ENCODE results near the gene UBAC2. TPM values are rescaled to one million over a fixed set of nuclear protein-coding genes. Genes with fewer than 3 reads are reported as not detected.

Gene UBAC2
- total RNA-seq, 1 experiment from 2014 or later, result 80.3 TPM

- Histone ChIP-seq H3K79me2 (ENCODE audit: low read depth) (peaks cover 19% of the 10 kb centered on the region; the same call in 1 of the 2 replicates), H2AFZ (no peak overlapping the region), H4K20me1 (ENCODE audit: insufficient read depth) (peaks cover 20% of the 10 kb centered on the region), H3K9me3 (ENCODE audit: insufficient read depth, low read depth) (no peaks in the 10 kb centered on the region), H3K4me3 (no peak overlapping the region), H3K27ac (no peak overlapping the region), H3K4me1 (replicated peaks; ENCODE audit: insufficient read depth) (no peaks in the 10 kb centered on the region), H3K36me3 (ENCODE audit: low read depth) (no peaks in the 10 kb centered on the region), H3K9me2 (ENCODE audit: insufficient read depth) (no peaks in the 10 kb centered on the region), H3K27me3 (ENCODE audit: insufficient read depth, low read depth) (no peaks in the 10 kb centered on the region), H3K4me2 (no peak overlapping the region), H3F3A (ENCODE audit: insufficient read depth, low read depth) (no peaks in the 10 kb centered on the region; the same call in none of the 2 replicates)
- intact Hi-C loops (cut with micrococcal nuclease; ENCODE audit: unreplicated experiment), result no loop called here
- BruUV-seq (replicated peaks), result no TSS peak
- DNase-seq, result no peak
- TF ChIP-seq EZH2 (IDR thresholded peaks at IDR 0.05; ENCODE audit: low read depth), result no peak
- TF ChIP-seq, protein P1, sequence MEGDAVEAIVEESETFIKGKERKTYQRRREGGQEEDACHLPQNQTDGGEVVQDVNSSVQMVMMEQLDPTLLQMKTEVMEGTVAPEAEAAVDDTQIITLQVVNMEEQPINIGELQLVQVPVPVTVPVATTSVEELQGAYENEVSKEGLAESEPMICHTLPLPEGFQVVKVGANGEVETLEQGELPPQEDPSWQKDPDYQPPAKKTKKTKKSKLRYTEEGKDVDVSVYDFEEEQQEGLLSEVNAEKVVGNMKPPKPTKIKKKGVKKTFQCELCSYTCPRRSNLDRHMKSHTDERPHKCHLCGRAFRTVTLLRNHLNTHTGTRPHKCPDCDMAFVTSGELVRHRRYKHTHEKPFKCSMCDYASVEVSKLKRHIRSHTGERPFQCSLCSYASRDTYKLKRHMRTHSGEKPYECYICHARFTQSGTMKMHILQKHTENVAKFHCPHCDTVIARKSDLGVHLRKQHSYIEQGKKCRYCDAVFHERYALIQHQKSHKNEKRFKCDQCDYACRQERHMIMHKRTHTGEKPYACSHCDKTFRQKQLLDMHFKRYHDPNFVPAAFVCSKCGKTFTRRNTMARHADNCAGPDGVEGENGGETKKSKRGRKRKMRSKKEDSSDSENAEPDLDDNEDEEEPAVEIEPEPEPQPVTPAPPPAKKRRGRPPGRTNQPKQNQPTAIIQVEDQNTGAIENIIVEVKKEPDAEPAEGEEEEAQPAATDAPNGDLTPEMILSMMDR (conservative IDR thresholded peaks at IDR 0.05), result no peak
- ChIA-PET POLR2A (ENCODE audit: unreplicated experiment) (no interaction called here), CTCF (no interaction called here)
Observed at GRCh38 chr13:99302637-99303505, 102.2 kb downstream of the UBAC2 start.

GRCh38 chr13:99303863-99304521 lies 103.3 kb downstream of the UBAC2 start:
- DNase-seq, result no peak
- BruUV-seq (replicated peaks), result no TSS peak

GRCh38 chr13:99304541-99304940 lies 103.9 kb downstream of the UBAC2 start:
- Histone ChIP-seq H3K4me2 (no peak overlapping the region), H3F3A (ENCODE audit: insufficient read depth, low read depth) (no peaks in the 10 kb centered on the region; the same call in none of the 2 replicates), H3K4me1 (replicated peaks; ENCODE audit: insufficient read depth) (no peaks in the 10 kb centered on the region), H3K27ac (no peak overlapping the region), H3K79me2 (ENCODE audit: low read depth) (peaks cover 24% of the 10 kb centered on the region; the same call in 1 of the 2 replicates), H3K27me3 (ENCODE audit: insufficient read depth, low read depth) (no peaks in the 10 kb centered on the region), H3K4me3 (no peak overlapping the region), H3K36me3 (ENCODE audit: low read depth) (0 out of 2 replicates have a peak, but pooled peaks cover 10% of the 10 kb centered on the region), H2AFZ (no peak overlapping the region), H4K20me1 (ENCODE audit: insufficient read depth) (peaks cover 15% of the 10 kb centered on the region; the same call in 1 of the 2 replicates), H3K9me3 (ENCODE audit: insufficient read depth, low read depth) (no peaks in the 10 kb centered on the region), H3K9me2 (ENCODE audit: insufficient read depth) (no peaks in the 10 kb centered on the region)
- no peak for DNase-seq
- no peak for TF ChIP-seq EZH2 (IDR thresholded peaks at IDR 0.05; ENCODE audit: low read depth)
- TF ChIP-seq, protein P1 (conservative IDR thresholded peaks at IDR 0.05), result no peak
- BruUV-seq (replicated peaks), result no TSS peak
- intact Hi-C loops (cut with micrococcal nuclease; ENCODE audit: unreplicated experiment), result no loop called here
- POLR2A ChIA-PET (ENCODE audit: unreplicated experiment), result interaction anchor here (1.0 kb wide), 1 partner anchor 73 kb away, joined by 6 read pairs; no protein-coding TSS in a partner anchor
- CTCF ChIA-PET, result no interaction called here

More at GRCh38 chr13:99303863-99304521, 103.3 kb downstream of the UBAC2 start:
- TF ChIP-seq, protein P1 (conservative IDR thresholded peaks at IDR 0.05), result no peak
- no peak for TF ChIP-seq EZH2 (IDR thresholded peaks at IDR 0.05; ENCODE audit: low read depth)
- intact Hi-C loops (cut with micrococcal nuclease; ENCODE audit: unreplicated experiment), result no loop called here
- CTCF ChIA-PET, result no interaction called here
- Histone ChIP-seq H3K9me3 (ENCODE audit: insufficient read depth, low read depth) (no peaks in the 10 kb centered on the region), H3F3A (ENCODE audit: insufficient read depth, low read depth) (no peaks in the 10 kb centered on the region; the same call in none of the 2 replicates), H3K4me1 (replicated peaks; ENCODE audit: insufficient read depth) (no peaks in the 10 kb centered on the region), H3K27ac (no peak overlapping the region), H4K20me1 (ENCODE audit: insufficient read depth) (peaks cover 19% of the 10 kb centered on the region), H3K4me2 (no peak overlapping the region), H3K27me3 (ENCODE audit: insufficient read depth, low read depth) (no peaks in the 10 kb centered on the region), H3K79me2 (ENCODE audit: low read depth) (peaks cover 20% of the 10 kb centered on the region; the same call in 1 of the 2 replicates), H3K36me3 (ENCODE audit: low read depth) (0 out of 2 replicates have a peak, but pooled peaks cover 10% of the 10 kb centered on the region), H2AFZ (no peak overlapping the region), H3K9me2 (ENCODE audit: insufficient read depth) (no peaks in the 10 kb centered on the region), H3K4me3 (no peak overlapping the region)
- POLR2A ChIA-PET (ENCODE audit: unreplicated experiment), result interaction anchor here (1.0 kb wide), 1 partner anchor 72 kb away, joined by 6 read pairs; no protein-coding TSS in a partner anchor

Measured in PC-9 (cell line).